Effector CD8-positive, alpha-beta T cell (primary cell): ENCODE results near the gene ZNF202.
"Not testable (repeated sequence)": the region's sequence is repeated elsewhere in the genome, so short reads cannot be mapped to it uniquely, and the experiment has no call there.

Experiments
- DNase-seq: peaks from one replicate; lab custom pipeline; 2025; lab: John Stamatoyannopoulos, UW

The ZNF202 gene

GRCh38 chr11:123740787-123741158 lies 687 bp downstream of the ZNF202 start:
- no peak for DNase-seq

- DNase-seq = no peak
These were observed 3.1 kb downstream of the ZNF202 start for GRCh38 chr11:123738374-123738773.

GRCh38 chr11:123736769-123737168 lies 4.7 kb downstream of the ZNF202 start:
- DNase-seq = no peak

DNA sequence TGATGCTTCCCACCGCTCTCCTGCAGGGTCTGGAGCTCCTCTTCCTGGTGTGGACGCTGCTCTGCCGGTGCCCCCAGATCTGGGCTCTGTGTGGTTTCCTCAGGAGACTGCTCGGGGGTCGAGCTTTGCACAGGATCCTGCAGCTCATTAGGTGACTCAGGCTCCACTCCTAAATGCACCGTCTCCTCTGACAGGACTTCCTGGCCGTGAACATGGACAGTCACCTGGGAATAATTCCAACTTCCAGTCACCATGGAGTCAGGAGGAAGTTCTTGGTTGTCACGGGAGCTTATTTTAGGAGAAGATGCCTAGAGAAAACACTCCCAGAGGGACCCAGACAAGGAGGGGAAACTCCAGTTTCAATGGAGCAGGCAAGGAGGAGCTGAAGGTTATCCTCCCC lies 11.9 kb downstream of the ZNF202 start:
- no peak for DNase-seq

DNA sequence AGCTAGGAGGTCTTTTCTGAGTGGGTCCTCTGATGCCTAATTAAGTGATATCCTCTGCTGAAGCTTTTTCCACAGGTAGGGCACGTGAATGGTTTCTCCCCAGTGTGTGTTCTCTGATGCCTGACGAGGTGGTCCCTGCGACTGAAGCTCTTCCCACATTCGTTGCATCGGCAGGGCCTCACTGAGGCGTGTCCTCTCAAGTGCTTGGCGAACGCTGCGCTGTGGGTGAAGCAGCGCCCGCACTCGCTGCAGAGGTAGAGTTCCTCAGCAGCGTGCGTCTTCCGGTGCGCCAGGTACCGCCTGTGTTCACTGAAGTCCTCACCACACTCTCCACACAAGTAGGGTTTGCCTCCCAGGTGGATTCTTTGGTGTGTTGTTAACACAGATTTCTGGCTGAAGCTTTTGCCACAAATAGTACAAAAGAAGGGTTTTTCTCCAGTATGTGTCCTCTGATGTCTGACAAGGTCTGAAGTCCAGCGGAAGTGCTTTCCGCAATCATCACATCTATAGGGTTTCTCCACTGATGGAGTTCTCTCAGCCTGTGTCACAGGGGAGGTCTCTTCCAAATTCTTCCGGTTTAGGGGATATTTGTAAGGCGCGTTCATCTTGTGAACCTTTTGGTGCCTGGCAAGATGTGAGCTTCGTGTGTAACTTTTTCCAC lies 15.3 kb downstream of the ZNF202 start:
- DNase-seq = no peak

DNA sequence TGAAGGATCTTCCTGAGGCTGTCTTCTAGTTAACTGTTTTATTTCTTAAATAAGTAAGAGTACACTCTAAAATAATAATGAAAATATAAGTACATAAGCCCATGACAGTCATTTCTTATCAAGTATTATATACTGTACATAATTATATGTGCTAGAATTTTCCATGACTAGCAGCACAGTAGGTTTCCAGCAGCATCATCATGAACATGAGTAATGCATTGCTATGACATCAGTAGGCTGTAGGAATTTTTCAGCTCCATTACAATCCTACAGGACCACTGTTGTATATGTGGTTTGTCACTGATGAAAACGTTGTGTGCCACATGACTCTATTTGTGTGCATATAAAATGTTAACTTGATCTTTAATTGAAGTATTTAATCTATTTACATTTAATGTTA lies 22.0 kb downstream of the ZNF202 start:
- no peak for DNase-seq

DNA sequence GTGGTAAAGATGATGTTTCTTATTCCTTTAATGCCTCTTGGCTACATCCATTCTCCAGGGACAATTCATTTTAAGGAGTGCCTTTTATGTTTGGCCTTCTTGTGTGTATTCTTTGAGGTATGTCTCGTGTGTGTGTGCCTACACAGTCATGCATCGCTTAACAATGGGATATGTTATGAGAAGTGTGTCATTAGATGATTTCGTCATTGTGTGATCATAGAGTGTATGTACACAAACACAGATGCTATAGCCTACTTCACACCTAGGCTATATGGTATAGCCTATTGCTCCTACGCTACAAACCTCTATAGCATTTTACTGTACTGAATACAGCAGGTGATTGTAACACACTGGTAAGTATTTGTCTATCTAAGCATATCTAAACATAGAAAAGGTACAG lies 23.0 kb downstream of the ZNF202 start:
- DNase-seq = no peak

DNA sequence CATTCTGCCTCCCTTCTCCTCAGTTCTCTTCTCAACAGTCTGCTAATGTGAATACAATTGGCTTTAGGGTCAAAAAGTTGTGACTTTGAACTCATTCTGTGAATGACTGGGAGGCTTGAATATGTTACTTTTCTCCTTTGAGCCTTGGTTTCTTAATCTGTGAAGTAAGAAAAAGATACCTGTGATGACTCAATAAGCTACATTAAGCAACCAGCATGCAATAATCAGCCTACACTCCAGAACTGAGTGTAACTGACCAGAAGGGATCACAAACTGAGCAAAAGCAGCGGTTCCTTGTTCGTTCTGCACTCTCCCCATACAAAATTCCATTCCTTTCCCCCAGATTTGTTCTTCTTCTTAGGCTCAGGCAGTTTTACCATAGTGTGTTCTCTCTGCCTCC lies 23.4 kb downstream of the ZNF202 start:
- no peak for DNase-seq

DNA sequence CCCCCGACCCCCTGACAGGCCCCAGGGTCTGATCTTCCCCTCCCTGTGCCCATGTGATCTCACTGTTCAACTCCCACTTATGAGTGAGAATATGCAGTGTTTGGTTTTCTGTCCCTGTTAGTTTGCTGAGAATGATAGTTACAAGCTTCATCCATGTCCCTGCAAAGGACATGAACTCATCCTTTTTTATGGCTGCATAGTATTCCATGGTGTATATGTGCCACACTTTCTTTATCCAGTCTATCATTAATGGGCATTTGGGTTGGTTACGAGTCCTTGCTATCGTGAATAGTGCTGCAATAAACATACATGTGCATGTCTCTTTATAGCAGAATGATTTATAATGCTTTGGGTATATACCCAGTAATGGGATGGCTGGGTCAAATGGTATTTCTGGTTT lies 28.8 kb downstream of the ZNF202 start:
- not testable (repeated sequence) for DNase-seq

DNA sequence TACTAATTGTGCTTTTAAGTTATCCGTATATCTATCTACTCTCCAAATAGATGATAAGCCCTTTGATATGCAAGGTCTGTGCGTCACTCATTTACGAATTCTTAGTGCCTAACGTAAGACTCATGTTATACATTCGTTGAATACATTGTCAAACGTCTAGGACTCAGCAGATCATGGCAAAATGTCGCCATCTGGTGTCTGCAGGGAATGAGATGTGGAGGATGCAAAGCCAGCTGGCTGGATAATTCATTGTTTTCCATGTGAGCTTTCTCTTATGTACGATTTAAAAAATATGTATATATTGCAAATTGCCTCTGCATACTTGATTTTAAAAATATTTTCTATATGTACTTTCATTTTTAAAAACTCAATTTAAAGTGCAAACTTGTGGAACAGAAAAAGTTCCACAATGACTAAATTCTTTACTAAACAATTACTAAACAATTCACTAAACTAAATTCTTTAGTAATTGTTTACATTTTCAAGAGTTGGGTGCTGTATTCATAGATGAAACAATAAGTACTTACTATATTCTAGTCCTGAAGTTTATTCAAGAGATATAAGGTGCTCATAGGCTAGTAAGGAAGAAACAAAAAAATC lies 33.8 kb downstream of the ZNF202 start:
- DNase-seq = peak; percentile 46

- DNase-seq = no peak
These were observed 34.3 kb downstream of the ZNF202 start for GRCh38 chr11:123707206-123707605.

DNA sequence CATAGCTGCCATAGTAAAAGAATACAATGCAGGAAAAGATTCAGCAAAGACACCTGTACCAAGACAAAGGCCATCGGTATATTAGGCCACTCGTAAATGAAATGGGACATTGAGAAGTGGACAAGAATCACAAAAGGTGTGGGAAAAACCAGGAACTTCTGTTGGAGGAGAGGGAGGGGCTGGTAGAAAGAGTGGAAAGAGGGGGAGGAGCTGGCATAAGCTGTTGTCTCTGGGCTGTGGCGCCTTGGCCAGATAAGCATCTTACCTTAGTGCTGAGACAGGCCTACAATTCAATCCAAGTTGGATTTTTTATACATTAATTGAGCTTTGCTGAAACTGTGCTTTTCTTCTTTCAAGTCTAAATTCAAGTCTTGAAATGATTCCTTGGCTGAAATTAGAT lies 37.1 kb downstream of the ZNF202 start:
- no peak for DNase-seq

- no peak for DNase-seq
These were observed 38.8 kb downstream of the ZNF202 start for GRCh38 chr11:123702696-123703095.

DNA sequence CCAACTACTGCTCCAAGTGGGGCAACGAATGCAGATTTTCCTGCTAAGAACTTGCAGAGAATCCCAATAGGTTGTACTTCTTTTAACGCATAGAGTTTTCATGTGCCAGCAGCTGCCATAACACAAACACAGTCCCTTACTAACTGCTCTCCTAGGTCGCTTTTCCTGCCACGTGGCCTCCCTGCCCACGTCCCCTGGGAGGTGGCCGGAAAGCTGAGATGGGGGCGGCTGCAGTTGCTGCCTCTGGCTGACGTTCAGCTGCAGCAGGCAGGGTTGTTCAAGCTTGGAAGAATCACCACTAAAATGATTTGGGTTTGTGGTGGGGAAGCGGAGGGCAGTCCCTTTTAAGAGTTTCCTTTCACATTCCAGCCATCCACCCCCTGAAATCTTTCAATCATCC lies 39.3 kb downstream of the ZNF202 start:
- DNase-seq = no peak

DNA sequence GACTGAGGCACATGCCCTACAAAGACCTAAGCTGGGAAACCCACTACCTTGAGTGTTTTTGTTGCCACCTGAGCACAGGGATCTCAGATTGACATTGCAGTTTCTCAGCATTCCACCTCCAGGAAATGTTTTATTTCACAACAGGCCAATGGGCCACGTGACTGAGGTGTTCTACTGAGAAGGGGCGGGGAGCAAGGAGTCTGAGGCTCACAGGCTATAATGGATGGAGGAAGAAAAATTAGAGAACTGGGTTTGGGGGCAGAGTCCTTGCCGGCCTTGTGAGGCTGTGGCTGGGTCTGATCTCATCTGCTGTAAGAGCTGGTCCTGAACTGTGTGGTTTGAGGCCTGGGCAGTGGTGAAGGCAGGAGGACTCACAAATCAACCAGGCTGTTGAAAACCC lies 40.7 kb downstream of the ZNF202 start:
- no peak for DNase-seq

- DNase-seq = no peak
These were observed 42.8 kb downstream of the ZNF202 start for GRCh38 chr11:123698546-123699127.

GRCh38 chr11:123696183-123696582 lies 45.3 kb downstream of the ZNF202 start:
- DNase-seq = no peak

- DNase-seq = no peak
These were observed 46.2 kb downstream of the ZNF202 start for GRCh38 chr11:123695231-123695630.

DNA sequence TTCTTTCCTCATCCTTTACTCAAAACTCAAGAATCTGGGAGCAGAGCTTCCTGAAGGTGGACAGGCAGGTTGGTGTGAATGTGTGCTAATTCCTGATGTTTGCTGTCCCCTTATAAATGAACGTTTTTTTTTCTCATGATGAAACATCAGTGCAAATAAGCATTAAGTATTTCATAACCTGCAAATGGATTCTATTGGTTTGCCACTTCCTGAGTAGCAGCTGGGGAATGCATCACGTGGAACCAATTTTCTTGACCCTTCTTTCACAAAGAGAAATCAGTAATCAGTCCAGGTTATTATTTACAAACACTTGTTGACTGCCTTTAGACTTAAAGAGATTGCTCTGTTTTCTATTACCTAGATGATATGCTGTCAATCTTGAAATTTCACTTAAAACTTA lies 46.9 kb downstream of the ZNF202 start:
- DNase-seq = no peak

DNA sequence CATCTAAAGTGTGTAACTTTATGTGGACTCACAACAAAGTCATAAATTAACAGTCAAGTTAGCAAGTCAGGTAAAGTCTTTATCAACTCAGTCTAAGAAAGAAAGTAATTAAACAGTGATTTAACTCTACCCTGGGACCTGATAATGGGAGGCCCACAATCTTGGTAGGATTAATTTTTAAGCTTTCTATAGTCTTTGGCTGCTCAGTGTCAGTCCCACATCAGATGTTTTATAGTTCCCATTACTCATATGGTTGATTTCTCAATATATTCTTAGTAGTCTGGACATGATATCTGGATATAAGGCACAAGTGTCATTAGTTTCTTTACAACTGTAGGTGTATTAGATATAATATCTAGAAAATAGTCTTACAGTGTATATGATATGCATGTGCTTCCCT lies 48.5 kb downstream of the ZNF202 start:
- no peak for DNase-seq

GRCh38 chr11:123690485-123690884 lies 51.0 kb downstream of the ZNF202 start:
- DNase-seq = no peak

GRCh38 chr11:123684601-123685000 lies 56.9 kb downstream of the ZNF202 start:
- DNase-seq = no peak

- DNase-seq = no peak
These were observed 57.9 kb downstream of the ZNF202 start for GRCh38 chr11:123683428-123684170.
